ENCODE measurements around the gene RIMS4. TPM values are rescaled to one million over a fixed set of nuclear protein-coding genes. Genes with fewer than 3 reads are reported as not detected.

RIMS4 gene
- total and polyA plus RNA-seq, 10 of the 15 experiments (the other 5 are each of a cell fraction or from before 2014, with no cell fraction given), result under 0.01 to 0.07 (median 0.05) TPM; not detected in 5

DNA sequence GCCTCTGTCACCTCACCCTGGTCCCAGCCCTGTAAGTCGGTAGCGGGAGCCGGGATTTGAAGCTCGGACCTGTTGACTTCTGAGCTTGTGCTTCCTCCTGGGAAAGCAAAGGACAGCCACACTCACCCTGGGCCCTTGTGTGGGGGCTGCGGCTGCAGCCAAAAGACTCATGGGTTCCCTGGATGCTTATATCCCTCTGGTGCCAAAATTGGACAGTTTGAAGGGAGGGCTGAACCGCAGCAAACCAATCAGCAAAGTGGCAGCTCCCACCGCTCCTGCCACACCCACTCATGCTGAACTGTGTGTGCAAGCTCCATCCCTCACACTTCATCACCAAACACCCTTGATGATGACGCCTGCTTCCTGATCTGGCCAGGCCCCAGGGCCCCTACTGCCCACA lies 99.1 kb downstream of the RIMS4 start:
- intact Hi-C loops (cut with micrococcal nuclease; ENCODE audit: unreplicated experiment), result no loop called here
- no peak overlapping the region for H3K4me3 ChIP-seq
- POLR2A ChIA-PET, result no interaction called here
- no peaks in the 10 kb centered on the region for H3K9me3 ChIP-seq (replicated peaks; ENCODE audit: control insufficient read depth, insufficient read depth, low read length)
- DNase-seq (ENCODE audit: low read depth, low spot score), result no peak
- no peak overlapping the region for H3K9ac ChIP-seq (ENCODE audit: control insufficient read depth, insufficient read depth, low read length)
- RAD21 ChIA-PET (ENCODE audit: unreplicated experiment), result no interaction called here
- no peak for FAIRE-seq
- H3K27ac ChIP-seq (ENCODE audit: control insufficient read depth, insufficient read depth), result no peak overlapping the region
- in situ Hi-C loops (cut with MboI), result no loop called here
- SMC1A ChIA-PET (ENCODE audit: uncharacterized antibody, unreplicated experiment), result interaction anchor here (0.9 kb wide), 1 partner anchor 13 kb away, joined by 3 read pairs; no protein-coding TSS in a partner anchor
- H3K79me2 ChIP-seq (ENCODE audit: control insufficient read depth, insufficient read depth, low read length), result no peaks in the 10 kb centered on the region
- no TSS peak for BruUV-seq (replicated peaks)
- H2AFZ ChIP-seq (ENCODE audit: control insufficient read depth, low read depth, low read length), result no peak overlapping the region
- H3K4me2 ChIP-seq (ENCODE audit: control insufficient read depth, insufficient read depth), result no peak overlapping the region
- WGBS (ENCODE audit: insufficient coverage, insufficient replicate concordance, low lambda C conversion rate, missing lambda C conversion rate), result 57% methylated on average over 8 of the region's 8 CpGs
- H3K36me3 ChIP-seq (ENCODE audit: control insufficient read depth in 2 of 2, insufficient read depth in 2 of 2, low read length in 1 of 2), result no peaks in the 10 kb centered on the region
- CTCF ChIA-PET, result interaction anchor here (1.1 to 1.5 kb wide), 2 partner anchors 27 to 156 kb away, joined by 3 read pairs; no protein-coding TSS in a partner anchor
- H4K20me1 ChIP-seq (ENCODE audit: control insufficient read depth, insufficient read depth), result no peaks in the 10 kb centered on the region
- TF ChIP-seq BRCA1 (IDR thresholded peaks at IDR 0.05; ENCODE audit: low read depth, low read length), result no peak
- no peak for TF ChIP-seq MTA2 (IDR thresholded peaks at IDR 0.05; ENCODE audit: low read depth)
- no peak for ATAC-seq
- peaks cover 0 to 3% of the 10 kb centered on the region in 2 experiments; a peak in 1 of 4 replicates for H3K27me3 ChIP-seq (replicated peaks in 1 of 2; ENCODE audit: control insufficient read depth in 2 of 2, insufficient read depth in 2 of 2, low read length in 1 of 2)
- H3K4me1 ChIP-seq (ENCODE audit: control insufficient read depth, insufficient read depth, low read length), result no peaks in the 10 kb centered on the region

DNA sequence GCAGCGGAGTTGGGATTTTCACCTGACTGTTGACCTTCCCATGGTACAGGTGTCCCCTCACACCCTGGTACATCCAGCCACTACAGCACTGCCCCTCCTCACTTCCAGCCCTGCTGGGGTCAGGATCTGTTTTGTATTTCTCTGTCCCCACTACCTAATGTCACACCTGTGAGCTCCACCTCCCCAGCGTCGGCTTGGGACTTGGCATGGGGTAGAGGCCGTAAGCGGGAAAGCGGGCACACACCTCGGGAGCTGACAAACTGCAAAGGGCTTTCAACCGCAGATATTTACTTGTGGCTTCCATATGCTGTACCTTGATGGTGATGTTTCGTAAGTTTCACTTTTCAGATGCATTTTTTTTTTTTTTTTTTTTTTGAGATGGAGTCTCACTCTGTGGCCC lies 100.5 kb downstream of the RIMS4 start:
- no peak overlapping the region for H3K9ac ChIP-seq (ENCODE audit: control insufficient read depth, insufficient read depth, low read length)
- no peaks in the 10 kb centered on the region for H4K20me1 ChIP-seq (ENCODE audit: control insufficient read depth, insufficient read depth)
- ChIA-PET POLR2A (interaction anchor here (0.7 kb wide), 1 partner anchor 73 kb away, joined by 5 read pairs; no protein-coding TSS in a partner anchor), CTCF (interaction anchor here (1.3 to 1.5 kb wide), 2 partner anchors 25 to 26 kb away, joined by 3 read pairs; no protein-coding TSS in a partner anchor), SMC1A (ENCODE audit: uncharacterized antibody, unreplicated experiment) (interaction anchor here (0.9 kb wide), 1 partner anchor 9 kb away, joined by 3 read pairs; no protein-coding TSS in a partner anchor), RAD21 (ENCODE audit: unreplicated experiment) (no interaction called here)
- H3K79me2 ChIP-seq (ENCODE audit: control insufficient read depth, insufficient read depth, low read length), result no peaks in the 10 kb centered on the region
- no peaks in the 10 kb centered on the region for H3K9me3 ChIP-seq (replicated peaks; ENCODE audit: control insufficient read depth, insufficient read depth, low read length)
- H3K27ac ChIP-seq (ENCODE audit: control insufficient read depth, insufficient read depth), result no peak overlapping the region
- DNase-seq (ENCODE audit: low read depth, low spot score), result no peak
- intact Hi-C loops (cut with micrococcal nuclease; ENCODE audit: unreplicated experiment), result no loop called here
- no peak overlapping the region for H2AFZ ChIP-seq (ENCODE audit: control insufficient read depth, low read depth, low read length)
- no peak overlapping the region for H3K4me3 ChIP-seq
- H3K27me3 ChIP-seq (replicated peaks in 1 of 2; ENCODE audit: control insufficient read depth in 2 of 2, insufficient read depth in 2 of 2, low read length in 1 of 2), result peaks cover 0 to 3% of the 10 kb centered on the region in 2 experiments; a peak in 2 of 4 replicates
- no peak for FAIRE-seq
- H3K36me3 ChIP-seq (ENCODE audit: control insufficient read depth in 2 of 2, insufficient read depth in 2 of 2, low read length in 1 of 2), result no peaks in the 10 kb centered on the region
- H3K4me1 ChIP-seq (ENCODE audit: control insufficient read depth, insufficient read depth, low read length), result no peaks in the 10 kb centered on the region
- BruUV-seq (replicated peaks), result no TSS peak
- no peak for ATAC-seq
- 72% methylated on average over 9 of the region's 9 CpGs for WGBS (ENCODE audit: insufficient coverage, insufficient replicate concordance, low lambda C conversion rate, missing lambda C conversion rate)
- in situ Hi-C loops (cut with MboI), result no loop called here
- no peak overlapping the region for H3K4me2 ChIP-seq (ENCODE audit: control insufficient read depth, insufficient read depth)
- TF ChIP-seq, protein P1, sequence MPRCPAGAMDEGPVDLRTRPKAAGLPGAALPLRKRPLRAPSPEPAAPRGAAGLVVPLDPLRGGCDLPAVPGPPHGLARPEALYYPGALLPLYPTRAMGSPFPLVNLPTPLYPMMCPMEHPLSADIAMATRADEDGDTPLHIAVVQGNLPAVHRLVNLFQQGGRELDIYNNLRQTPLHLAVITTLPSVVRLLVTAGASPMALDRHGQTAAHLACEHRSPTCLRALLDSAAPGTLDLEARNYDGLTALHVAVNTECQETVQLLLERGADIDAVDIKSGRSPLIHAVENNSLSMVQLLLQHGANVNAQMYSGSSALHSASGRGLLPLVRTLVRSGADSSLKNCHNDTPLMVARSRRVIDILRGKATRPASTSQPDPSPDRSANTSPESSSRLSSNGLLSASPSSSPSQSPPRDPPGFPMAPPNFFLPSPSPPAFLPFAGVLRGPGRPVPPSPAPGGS (IDR thresholded peaks at IDR 0.05; ENCODE audit: borderline replicate concordance, insufficient read depth, low read depth, low read length, poor library complexity, severe bottlenecking), result no peak
- TF ChIP-seq BMI1 (IDR thresholded peaks at IDR 0.05; ENCODE audit: borderline replicate concordance) (no peak), TBL1XR1 (IDR thresholded peaks at IDR 0.05; ENCODE audit: low read depth, low read length) (no peak), RELA (IDR thresholded peaks at IDR 0.05; ENCODE audit: borderline replicate concordance, partially characterized antibody) (no peak), SRF (IDR thresholded peaks at IDR 0.05; ENCODE audit: low read depth in 2 of 2, low read length in 2 of 2) (no peak), RAD21 (IDR thresholded peaks at IDR 0.05; ENCODE audit: insufficient read depth, low read depth, low read length) (no peak), SMAD1 (IDR thresholded peaks at IDR 0.05; ENCODE audit: low read depth, partially characterized antibody) (no peak), CHD2 (IDR thresholded peaks at IDR 0.05; ENCODE audit: borderline replicate concordance, low read depth, low read length) (no peak), NFIC (IDR thresholded peaks at IDR 0.05; ENCODE audit: low read depth, low read length) (no peak), ZNF384 (IDR thresholded peaks at IDR 0.05; ENCODE audit: borderline replicate concordance, low read depth, low read length) (no peak), BRCA1 (IDR thresholded peaks at IDR 0.05; ENCODE audit: low read depth, low read length) (no peak)
- TF ChIP-seq, protein P2, sequence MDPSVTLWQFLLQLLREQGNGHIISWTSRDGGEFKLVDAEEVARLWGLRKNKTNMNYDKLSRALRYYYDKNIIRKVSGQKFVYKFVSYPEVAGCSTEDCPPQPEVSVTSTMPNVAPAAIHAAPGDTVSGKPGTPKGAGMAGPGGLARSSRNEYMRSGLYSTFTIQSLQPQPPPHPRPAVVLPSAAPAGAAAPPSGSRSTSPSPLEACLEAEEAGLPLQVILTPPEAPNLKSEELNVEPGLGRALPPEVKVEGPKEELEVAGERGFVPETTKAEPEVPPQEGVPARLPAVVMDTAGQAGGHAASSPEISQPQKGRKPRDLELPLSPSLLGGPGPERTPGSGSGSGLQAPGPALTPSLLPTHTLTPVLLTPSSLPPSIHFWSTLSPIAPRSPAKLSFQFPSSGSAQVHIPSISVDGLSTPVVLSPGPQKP (IDR thresholded peaks at IDR 0.05; ENCODE audit: low read depth, low read length), result no peak
